Retinal pigment epithelial cell (primary cell): Measurements from ENCODE around the gene TXNDC9.

Experiments
- DNase-seq: peaks from one replicate; pipeline ENCODE4 v3.0.0-alpha.2; 2010; ENCODE audit warnings: low read depth
- H3K4me3 ChIP-seq: 2 replicates; pipeline ENCODE4 v1.5.1; 2011; ENCODE audit warnings: mild to moderate bottlenecking, low read length, control low read depth, moderate library complexity
- CTCF ChIP-seq: conservative IDR thresholded peaks from 2 replicates; pipeline ENCODE4 v1.5.1; 2011; ENCODE audit warnings: low read depth, low read length, control low read depth, inconsistent platforms

The TXNDC9 gene

GRCh38 chr2:99335911-99336803 is at the start of gene TXNDC9:
Gene TXNDC9 (minus strand): TSS chr2:99336333. CDS start chr2:99333210, 3,123 bp downstream.
- no peak for TF ChIP-seq CTCF
- peak; percentile 98 for DNase-seq
- H3K4me3 ChIP-seq = peak within 1 kb of the TSS; percentile 98

- TF ChIP-seq CTCF = no peak
- H3K4me3 ChIP-seq = no peak overlapping the region
- no peak for DNase-seq
Measured at GRCh38 chr2:99382143-99382542, 46.0 kb upstream of the TXNDC9 start.

- no peak for DNase-seq
- TF ChIP-seq CTCF = no peak
Measured at GRCh38 chr2:99380376-99381010, 44.4 kb upstream of the TXNDC9 start.

GRCh38 chr2:99377879-99378278 is 41.7 kb upstream of the TXNDC9 start:
- no peak for TF ChIP-seq CTCF
- no peak overlapping the region for H3K4me3 ChIP-seq
- DNase-seq = no peak

More at GRCh38 chr2:99380376-99381010, 44.4 kb upstream of the TXNDC9 start:
- no peak overlapping the region for H3K4me3 ChIP-seq

- no peak overlapping the region for H3K4me3 ChIP-seq
- no peak for TF ChIP-seq CTCF
- no peak for DNase-seq
Measured at GRCh38 chr2:99376254-99376864, 40.2 kb upstream of the TXNDC9 start.

GRCh38 chr2:99374747-99375146 is 38.6 kb upstream of the TXNDC9 start:
- TF ChIP-seq CTCF = no peak
- DNase-seq = no peak
- H3K4me3 ChIP-seq = no peak overlapping the region
